Measurements from ENCODE around the gene SLC52A1. TPM values are rescaled to one million over a fixed set of nuclear protein-coding genes. Genes with fewer than 3 reads are reported as not detected.

SLC52A1 gene
- total RNA-seq, 4 donors from 2014 or later, result not detected

- Histone ChIP-seq H3K4me1 (peaks cover 0 to 37% (median 22%) of the 10 kb centered on the region in 4 donors), H3K9me3 (no peaks in the 10 kb centered on the region), H3K27me3 (no peaks in the 10 kb centered on the region), H3K27ac (peak overlapping the region in 3 of 4 donors; percentile 91 to 96 (median 95)), H3K36me3 (peaks cover 0 to 39% (median 26%) of the 10 kb centered on the region in 3 donors), H3K4me3 (peak overlapping the region in 3 of 4 donors; percentile 69 to 96 (median 86))
- DNase-seq (ENCODE audit: low spot score in 2 of 2), result no peak
- WGBS, 2 donors, result 63 to 68% methylated on average over 12 of the region's 12 CpGs
- TF ChIP-seq POLR2A (IDR thresholded peaks at IDR 0.05) (no peak), EP300 (IDR thresholded peaks at IDR 0.05) (no peak)
- TF ChIP-seq, protein P1, sequence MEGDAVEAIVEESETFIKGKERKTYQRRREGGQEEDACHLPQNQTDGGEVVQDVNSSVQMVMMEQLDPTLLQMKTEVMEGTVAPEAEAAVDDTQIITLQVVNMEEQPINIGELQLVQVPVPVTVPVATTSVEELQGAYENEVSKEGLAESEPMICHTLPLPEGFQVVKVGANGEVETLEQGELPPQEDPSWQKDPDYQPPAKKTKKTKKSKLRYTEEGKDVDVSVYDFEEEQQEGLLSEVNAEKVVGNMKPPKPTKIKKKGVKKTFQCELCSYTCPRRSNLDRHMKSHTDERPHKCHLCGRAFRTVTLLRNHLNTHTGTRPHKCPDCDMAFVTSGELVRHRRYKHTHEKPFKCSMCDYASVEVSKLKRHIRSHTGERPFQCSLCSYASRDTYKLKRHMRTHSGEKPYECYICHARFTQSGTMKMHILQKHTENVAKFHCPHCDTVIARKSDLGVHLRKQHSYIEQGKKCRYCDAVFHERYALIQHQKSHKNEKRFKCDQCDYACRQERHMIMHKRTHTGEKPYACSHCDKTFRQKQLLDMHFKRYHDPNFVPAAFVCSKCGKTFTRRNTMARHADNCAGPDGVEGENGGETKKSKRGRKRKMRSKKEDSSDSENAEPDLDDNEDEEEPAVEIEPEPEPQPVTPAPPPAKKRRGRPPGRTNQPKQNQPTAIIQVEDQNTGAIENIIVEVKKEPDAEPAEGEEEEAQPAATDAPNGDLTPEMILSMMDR (IDR thresholded peaks at IDR 0.05), result no peak
Measured at GRCh38 chr17:4999430-5000093, 35.7 kb downstream of the SLC52A1 start.

- DNase-seq (ENCODE audit: low spot score in 2 of 2), result no peak
- TF ChIP-seq EP300 (IDR thresholded peaks at IDR 0.05), result no peak
- TF ChIP-seq, protein P1 (IDR thresholded peaks at IDR 0.05), result no peak
- Histone ChIP-seq H3K4me3 (peak overlapping the region; percentile 69 to 96 (median 88)), H3K9me3 (no peaks in the 10 kb centered on the region), H3K36me3 (peaks cover 0 to 32% (median 19%) of the 10 kb centered on the region in 3 donors), H3K4me1 (peaks cover 0 to 37% (median 22%) of the 10 kb centered on the region in 4 donors), H3K27ac (peak overlapping the region in 3 of 4 donors; percentile 91 to 96 (median 95)), H3K27me3 (no peaks in the 10 kb centered on the region)
- 14 to 16% methylated on average over 11 to 12 of the region's 14 CpGs for WGBS, 2 donors
Measured at GRCh38 chr17:4998732-4999429, 36.3 kb downstream of the SLC52A1 start.

DNA sequence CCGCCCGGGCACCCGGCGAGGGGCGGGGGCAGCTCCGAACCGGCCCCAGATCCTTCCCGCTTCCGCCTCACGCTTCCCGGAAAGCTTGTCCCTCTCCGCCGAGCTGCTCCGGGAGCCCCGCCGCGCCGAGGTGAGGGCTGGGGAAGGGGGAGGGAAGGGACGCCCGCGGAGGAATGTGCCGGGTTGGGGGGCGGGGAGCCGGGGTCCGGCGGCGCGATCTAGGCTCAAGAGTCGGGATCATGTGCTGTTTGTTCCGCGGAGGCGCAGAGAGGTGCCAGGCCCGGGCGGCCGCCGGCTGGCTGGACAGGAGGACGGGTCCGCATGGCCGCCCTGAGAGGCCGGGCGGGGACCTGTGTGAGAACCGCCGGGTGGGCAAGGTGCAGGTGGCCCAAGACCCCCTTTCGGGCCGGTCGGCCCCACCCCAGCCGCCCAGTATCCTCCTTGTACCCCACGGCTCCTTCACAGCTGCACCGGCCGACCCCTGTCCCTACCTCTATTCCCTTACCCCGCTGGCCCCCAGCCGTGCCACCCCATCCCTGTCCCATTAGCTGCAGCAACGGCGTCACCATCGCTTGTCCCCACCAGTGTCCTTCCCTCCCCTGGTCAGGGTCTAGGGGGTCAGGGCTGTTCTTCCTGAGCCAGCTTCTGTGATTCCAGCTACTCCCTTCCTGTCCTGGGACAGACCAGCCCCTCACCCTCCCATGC is 37.0 kb downstream of the SLC52A1 start:
- no peaks in the 10 kb centered on the region for H3K9me3 ChIP-seq
- peak overlapping the region; percentile 89 to 96 (median 93) for H3K27ac ChIP-seq
- WGBS, 2 donors, result 1% methylated on average over 53 to 55 of the region's 55 CpGs
- H3K36me3 ChIP-seq, result peaks cover 0 to 25% (median 18%) of the 10 kb centered on the region in 3 donors
- peak overlapping the region; percentile 69 to 96 (median 88) for H3K4me3 ChIP-seq
- peak in 1 of 2 donors; percentile 49 for TF ChIP-seq POLR2A (IDR thresholded peaks at IDR 0.05)
- no peak for TF ChIP-seq EP300 (IDR thresholded peaks at IDR 0.05)
- H3K27me3 ChIP-seq, result no peaks in the 10 kb centered on the region
- DNase-seq (ENCODE audit: low spot score in 2 of 2), result no peak
- H3K4me1 ChIP-seq, result peaks cover 0 to 37% (median 22%) of the 10 kb centered on the region in 4 donors

DNA sequence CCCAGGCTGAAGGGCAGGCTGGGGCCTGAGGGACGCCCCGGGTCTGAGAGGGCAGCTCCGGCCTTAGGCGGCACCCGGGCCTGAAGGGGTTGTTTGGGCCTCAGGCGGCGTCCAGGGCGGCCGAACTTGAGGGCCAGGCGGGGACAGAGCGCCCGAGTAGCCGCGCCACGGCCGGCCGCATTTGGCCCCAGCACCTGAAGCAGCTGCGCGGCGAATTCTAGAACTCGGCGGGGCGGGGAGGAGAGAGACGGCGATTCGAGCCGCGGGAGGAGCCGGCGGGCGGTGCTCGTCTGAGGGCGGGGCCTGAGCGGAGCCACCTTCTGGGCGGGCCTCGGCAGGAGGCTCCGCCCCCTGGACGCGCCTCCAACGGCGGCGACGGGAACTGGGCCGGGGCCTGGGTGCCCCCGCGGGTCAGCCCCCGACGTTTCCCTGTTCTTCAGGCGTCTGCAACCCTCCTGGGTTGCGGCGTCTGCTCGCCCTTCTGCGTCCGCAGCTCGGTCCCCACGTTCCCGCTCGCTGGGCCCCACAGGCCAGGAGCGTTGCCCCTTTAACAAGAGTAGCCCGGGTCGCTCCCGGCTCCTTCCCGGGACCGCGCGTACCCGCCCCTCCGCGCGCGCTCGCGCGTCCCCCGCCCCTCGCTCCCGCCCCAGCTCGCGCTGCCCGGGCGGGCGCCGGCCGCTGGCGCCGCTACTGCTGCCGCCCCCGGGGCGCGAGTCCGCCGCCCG is 37.8 kb downstream of the SLC52A1 start, which contains the start of the genes INCA1 and KIF1C:
INCA1 (minus strand) TSS at position 221 of the 725 bp plus-strand sequence. CDS start 3,085 bp downstream, outside the sequence.
KIF1C (plus strand) TSS at position 649 of the 725 bp plus-strand sequence. CDS start 2,297 bp downstream, outside the sequence.
- TF ChIP-seq, protein P1 (IDR thresholded peaks at IDR 0.05), result peak; percentile 9 to 85 (median 36)
- TF ChIP-seq EP300 (IDR thresholded peaks at IDR 0.05), result peak; percentile 64 to 87
- TF ChIP-seq POLR2A (IDR thresholded peaks at IDR 0.05), result peak; percentile 11 to 86
- peak; percentile 81 to 82 for DNase-seq (ENCODE audit: low spot score in 2 of 2)
- Histone ChIP-seq H3K36me3 (peaks cover 0 to 18% (median 15%) of the 10 kb centered on the region in 3 donors), H3K4me3 (peak within 1 kb of the TSS; percentile 80 to 96 (median 88)), H3K27ac (peak within 1 kb of the TSS; percentile 89 to 96 (median 93)), H3K4me1 (peaks cover 0 to 37% (median 22%) of the 10 kb centered on the region in 4 donors), H3K27me3 (no peaks in the 10 kb centered on the region), H3K9me3 (no peaks in the 10 kb centered on the region)
- 0% methylated on average over 32 to 47 of the region's 93 CpGs for WGBS, 2 donors

All from tibial nerve (tissue), 4 donors.